ENCODE data around the gene HNRNPH3.

DNA sequence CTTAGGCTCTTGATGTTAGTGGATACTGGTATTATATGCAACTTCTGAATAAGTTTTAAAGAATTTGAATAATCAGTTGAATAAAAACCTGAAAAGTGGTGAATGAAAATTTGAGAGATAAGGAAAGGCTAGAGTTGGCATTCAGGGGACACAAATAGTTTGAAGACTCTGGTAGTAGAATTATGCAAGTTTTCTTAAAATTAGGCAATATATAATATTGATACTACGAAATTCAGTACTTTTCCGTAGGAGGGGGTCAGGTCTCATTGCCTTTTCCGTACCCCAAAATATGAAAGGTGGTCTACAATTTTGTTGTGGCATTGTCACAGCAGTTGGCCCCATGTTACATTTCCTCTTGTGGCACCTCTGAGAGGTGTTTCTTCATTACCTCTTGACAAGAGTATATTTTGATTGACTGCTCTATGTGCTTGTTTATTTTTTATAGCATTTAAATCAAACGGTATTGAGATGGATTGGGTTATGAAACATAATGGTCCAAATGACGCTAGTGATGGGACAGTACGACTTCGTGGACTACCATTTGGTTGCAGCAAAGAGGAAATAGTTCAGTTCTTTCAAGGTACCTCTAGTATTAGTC lies 5.0 kb downstream of the HNRNPH3 start:
- TF ChIP-seq, protein P1, sequence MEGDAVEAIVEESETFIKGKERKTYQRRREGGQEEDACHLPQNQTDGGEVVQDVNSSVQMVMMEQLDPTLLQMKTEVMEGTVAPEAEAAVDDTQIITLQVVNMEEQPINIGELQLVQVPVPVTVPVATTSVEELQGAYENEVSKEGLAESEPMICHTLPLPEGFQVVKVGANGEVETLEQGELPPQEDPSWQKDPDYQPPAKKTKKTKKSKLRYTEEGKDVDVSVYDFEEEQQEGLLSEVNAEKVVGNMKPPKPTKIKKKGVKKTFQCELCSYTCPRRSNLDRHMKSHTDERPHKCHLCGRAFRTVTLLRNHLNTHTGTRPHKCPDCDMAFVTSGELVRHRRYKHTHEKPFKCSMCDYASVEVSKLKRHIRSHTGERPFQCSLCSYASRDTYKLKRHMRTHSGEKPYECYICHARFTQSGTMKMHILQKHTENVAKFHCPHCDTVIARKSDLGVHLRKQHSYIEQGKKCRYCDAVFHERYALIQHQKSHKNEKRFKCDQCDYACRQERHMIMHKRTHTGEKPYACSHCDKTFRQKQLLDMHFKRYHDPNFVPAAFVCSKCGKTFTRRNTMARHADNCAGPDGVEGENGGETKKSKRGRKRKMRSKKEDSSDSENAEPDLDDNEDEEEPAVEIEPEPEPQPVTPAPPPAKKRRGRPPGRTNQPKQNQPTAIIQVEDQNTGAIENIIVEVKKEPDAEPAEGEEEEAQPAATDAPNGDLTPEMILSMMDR (IDR thresholded peaks at IDR 0.05; ENCODE audit: insufficient read depth, low read length): no peak
- TF ChIP-seq REST (IDR thresholded peaks at IDR 0.05; ENCODE audit: insufficient replicate concordance, low read depth): no peak
